Measurements from ENCODE around the gene KCNK18. TPM values are rescaled to one million over a fixed set of nuclear protein-coding genes. Genes with fewer than 3 reads are reported as not detected.

The KCNK18 gene
- total and polyA plus RNA-seq, 4 experiments from 2014 or later: not detected

- peaks cover 31 to 34% of the 10 kb centered on the region in 2 donors for H3K27me3 Mint-ChIP-seq
- H3K9me3 ChIP-seq (ENCODE audit: control insufficient read depth in 1 of 2, low read length in 2 of 2): no peaks in the 10 kb centered on the region
- no peak overlapping the region for H3K27ac ChIP-seq (ENCODE audit: low read depth, low read length)
- H3K4me1 Mint-ChIP-seq: no peaks in the 10 kb centered on the region
- H3K4me3 Mint-ChIP-seq: no peak overlapping the region
- no peaks in the 10 kb centered on the region for H3K4me1 ChIP-seq (ENCODE audit: insufficient read depth, low read length)
- intact Hi-C loops (cut with micrococcal nuclease): no loop called here
- ChIA-PET POLR2A (ENCODE audit: partially characterized antibody) (no interaction called here), CTCF (ENCODE audit: partially characterized antibody) (interaction anchor here (0.6 to 1.4 kb wide), 2 partner anchors 27 to 43 kb away, joined by 3 read pairs; no protein-coding TSS in a partner anchor)
- DNase-seq: no peak
- H3K27me3 ChIP-seq (ENCODE audit: insufficient read depth, low read length): no peaks in the 10 kb centered on the region
- no peak overlapping the region for H3K27ac Mint-ChIP-seq
- H3K36me3 Mint-ChIP-seq: no peaks in the 10 kb centered on the region
- H3K36me3 ChIP-seq (ENCODE audit: insufficient read depth, low read length): no peaks in the 10 kb centered on the region
- no peak overlapping the region for H3K4me3 ChIP-seq (ENCODE audit: low read length in 2 of 2)
- no peaks in the 10 kb centered on the region for H3K9me3 Mint-ChIP-seq
Observed at GRCh38 chr10:117259279-117259678, 62.0 kb downstream of the KCNK18 start.

Small RNAs within 50 kb of the gene (microRNA-seq; reads per million reads assigned to microRNA genes)
- not detected for gene MIR3663 (ENCODE audit: borderline microRNAs expressed, borderline number of aligned reads, borderline replicate concordance)

Other genes starting within 250 kb of the KCNK18 start
- gene SHTN1, start 192.3 kb upstream of the KCNK18 start, total RNA-seq: 1 to 10 TPM in 1 of 2 experiments, under 1 TPM in 1; 0.83 to 1.6 TPM
- gene SHTN1, start 192.3 kb upstream of the KCNK18 start, polyA plus RNA-seq: under 1 TPM in 1 of 2 donors, not detected in 1; 0.12 TPM
- not detected for gene VAX1, start 59.2 kb upstream of the KCNK18 start, total RNA-seq
- not detected for gene VAX1, start 59.2 kb upstream of the KCNK18 start, polyA plus RNA-seq
- under 1 TPM; 0.22 to 0.38 TPM for gene SLC18A2, start 43.6 kb downstream of the KCNK18 start, total RNA-seq
- under 1 TPM; 0.91 to 0.94 TPM for gene SLC18A2, start 43.6 kb downstream of the KCNK18 start, polyA plus RNA-seq
- 10 to 100 TPM; 13.9 to 15.0 TPM for gene PDZD8, start 178.0 kb downstream of the KCNK18 start, total RNA-seq
- gene PDZD8, start 178.0 kb downstream of the KCNK18 start, polyA plus RNA-seq: 1 to 10 TPM; 3.6 to 8.9 TPM